ENCODE data around the gene ZNF385B.

Gene ZNF385B

DNA sequence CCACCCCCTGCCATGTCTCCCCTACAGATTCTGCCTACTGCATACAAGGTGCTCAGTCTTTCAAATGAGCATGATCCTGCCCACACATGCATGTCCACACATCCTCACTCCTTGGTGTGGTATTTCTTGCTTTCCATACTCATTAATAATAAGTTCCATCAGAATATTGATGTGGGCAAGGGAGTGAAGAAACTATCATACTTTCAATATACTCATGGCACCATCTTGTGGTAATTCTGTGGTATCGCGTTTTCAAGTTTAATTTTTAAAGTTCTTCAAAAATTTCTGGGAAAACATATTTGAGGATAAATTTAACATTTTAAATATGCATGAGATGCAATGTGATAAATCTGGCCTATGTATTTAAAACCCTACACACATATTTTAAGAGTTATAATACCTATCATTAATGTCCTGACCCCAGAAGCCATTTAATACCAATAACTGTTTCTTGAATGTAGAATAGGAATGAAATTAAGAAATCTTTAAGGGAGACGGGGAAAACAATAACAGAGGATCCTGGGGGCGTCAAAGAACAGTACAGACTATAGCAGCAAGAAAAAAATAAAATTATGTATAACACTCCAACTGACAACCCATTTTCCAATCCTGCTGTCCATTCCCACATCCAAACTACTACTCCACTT, 110.1 kb downstream of the ZNF385B start:
- DNase-seq (ENCODE audit: low read depth in 2 of 3, low spot score in 1 of 3) = no peak

DNA sequence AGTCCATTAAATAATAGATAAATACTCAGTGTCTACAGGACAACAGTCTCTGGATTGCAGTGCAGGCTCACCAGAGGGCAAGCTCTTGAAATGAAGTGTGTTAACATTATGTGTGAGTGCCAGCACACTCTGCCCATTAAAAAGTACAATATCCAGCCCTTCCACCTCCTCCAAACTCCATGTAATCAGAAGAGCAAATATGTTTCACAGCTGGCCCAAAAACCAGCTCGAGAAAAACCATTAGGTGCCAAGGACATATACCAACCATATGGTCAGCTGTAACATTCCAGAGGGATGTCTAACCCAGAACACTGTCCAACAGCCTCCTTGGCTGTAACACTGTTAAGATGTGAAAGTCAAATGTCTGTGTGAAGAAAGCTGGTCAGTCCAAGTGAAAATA, 112.2 kb downstream of the ZNF385B start:
- no peak for DNase-seq (ENCODE audit: low read depth in 2 of 3, low spot score in 1 of 3)

DNA sequence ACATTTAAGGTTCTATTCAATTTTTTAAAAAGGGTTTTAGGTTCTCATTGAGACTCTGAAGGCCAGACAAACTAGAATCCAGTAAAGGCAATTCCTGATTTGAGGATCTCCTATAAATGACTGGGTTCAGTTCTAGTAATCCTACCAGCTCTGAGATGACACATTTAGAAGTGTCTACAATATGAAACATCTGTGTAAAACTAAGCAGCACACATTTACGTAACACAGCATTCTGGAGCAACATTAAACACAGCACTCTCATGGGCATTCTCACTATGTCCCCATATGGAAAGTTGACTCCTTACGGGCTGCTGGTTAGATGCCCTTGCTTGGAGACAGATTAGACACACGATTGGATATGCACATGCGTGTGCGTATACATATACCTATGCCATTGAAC, 114.4 kb downstream of the ZNF385B start:
- DNase-seq (ENCODE audit: low read depth in 2 of 3, low spot score in 1 of 3) = no peak

DNA sequence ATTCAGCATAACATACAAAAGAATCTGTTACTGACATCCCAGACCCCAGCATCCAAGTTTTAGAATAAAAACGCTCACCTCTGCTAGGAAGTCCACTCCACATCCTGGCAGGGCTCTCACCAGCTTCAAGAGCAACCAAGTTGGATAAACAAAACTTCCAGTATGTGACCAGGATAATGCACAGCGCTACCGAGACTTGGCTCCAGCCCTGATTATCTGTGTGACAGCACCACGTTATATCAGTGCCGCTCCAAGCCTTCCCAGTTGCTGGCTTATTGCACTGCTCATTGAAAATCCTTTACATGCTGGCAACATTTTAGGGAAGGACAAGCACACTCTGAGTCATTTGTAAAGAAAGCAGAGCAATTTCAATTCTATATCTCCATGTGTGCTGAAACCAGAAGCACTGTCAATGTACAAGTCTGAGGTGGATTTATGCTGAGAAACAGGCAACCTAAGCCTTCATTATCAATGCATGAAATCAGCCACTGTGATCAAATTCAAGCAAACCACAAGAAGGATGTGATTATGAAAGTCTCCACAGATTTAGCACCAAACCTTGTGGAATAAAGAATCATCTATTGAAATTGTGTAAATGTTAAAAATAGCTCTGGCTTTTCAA, 115.7 kb downstream of the ZNF385B start:
- no peak for DNase-seq (ENCODE audit: low read depth in 2 of 3, low spot score in 1 of 3)

DNA sequence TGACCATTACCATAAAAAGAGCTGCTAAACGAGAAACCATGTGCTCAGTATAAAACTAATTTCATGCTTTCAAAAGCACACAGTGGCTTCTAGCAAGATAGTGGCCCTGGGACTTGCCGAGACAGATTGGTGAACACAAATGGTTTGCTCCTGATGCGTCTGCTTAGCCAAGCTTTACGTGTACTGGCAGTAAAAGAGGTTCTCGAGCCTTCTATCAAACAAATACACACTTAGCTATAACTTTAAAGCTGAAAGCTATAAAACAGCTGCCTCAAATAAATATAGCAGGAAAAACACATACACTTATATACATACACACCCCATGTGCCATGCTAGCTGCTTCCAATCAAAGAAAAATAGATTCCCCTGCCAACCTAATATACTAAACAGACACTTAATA, 117.0 kb downstream of the ZNF385B start:
- DNase-seq (ENCODE audit: low read depth in 2 of 3, low spot score in 1 of 3) = no peak

DNA sequence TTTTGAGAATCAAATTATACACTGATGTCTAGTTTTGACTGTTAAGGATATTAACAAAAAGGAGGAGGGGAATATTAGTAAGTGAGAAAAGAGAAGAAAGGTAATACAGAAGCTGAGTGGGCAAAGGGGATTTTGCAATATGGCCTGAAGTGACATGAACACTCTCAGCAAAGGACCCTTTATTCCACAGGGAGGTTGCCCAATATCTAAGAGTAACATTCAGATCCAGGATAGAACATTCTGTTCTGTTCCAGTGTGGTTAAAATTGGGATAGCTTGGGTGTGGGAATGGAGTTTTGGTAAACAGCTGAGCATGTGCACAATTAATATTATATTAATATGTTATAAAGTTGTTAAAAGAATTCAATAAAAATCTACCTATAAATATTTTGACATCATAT, 120.1 kb downstream of the ZNF385B start:
- DNase-seq (ENCODE audit: low read depth in 2 of 3, low spot score in 1 of 3) = no peak

DNA sequence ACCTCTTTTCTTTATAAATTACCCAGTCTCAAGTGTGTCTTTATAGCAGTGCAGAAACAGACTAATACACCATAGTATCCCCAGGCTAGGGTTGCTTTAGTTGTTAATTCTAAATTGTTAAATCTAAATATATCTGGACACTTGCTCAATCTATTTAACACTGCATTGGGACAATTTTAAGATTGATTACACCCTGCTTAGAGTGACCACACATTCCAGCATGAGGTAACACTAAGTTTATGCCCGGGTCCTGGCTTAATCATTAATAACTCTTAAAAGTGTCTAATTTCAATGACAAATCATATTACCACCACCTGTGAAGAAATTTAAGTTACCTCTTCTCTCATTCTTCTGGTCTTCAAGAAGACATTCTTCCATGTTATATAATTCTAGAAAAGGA, 131.4 kb downstream of the ZNF385B start:
- DNase-seq (ENCODE audit: low read depth in 2 of 3, low spot score in 1 of 3) = no peak

DNA sequence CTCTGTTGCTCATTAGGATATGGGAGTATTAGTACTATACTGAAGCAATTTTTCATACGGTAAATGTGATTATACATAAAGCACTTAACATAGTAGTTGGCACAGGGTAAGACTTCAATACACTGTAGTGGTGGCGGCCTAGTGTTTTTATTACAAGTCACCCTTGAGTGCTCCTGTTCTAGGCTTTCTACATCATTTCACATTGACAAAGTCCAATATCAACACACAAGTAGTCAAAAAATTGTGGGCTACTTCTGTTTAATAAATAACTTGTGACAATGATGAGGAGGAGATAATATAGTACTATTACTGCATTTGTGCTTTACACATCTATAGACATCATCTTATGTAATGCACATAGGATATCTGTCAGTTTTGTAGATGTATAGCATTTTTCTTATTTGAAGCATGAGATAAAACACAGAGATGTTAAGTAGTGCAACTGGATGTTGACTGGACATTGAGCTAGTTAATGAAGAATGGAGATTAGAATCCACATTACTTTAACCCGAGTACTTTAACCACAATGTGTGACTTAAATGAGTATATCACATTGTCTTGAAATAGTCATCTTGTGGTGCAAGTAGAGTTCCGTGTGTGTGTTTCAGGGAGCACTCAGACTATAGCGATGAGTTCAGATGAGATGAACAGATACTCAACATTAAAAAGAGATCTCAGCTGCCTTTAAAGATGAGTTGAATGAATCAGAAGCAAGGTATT, 134.8 kb downstream of the ZNF385B start:
- DNase-seq (ENCODE audit: low read depth in 2 of 3, low spot score in 1 of 3) = no peak

DNA sequence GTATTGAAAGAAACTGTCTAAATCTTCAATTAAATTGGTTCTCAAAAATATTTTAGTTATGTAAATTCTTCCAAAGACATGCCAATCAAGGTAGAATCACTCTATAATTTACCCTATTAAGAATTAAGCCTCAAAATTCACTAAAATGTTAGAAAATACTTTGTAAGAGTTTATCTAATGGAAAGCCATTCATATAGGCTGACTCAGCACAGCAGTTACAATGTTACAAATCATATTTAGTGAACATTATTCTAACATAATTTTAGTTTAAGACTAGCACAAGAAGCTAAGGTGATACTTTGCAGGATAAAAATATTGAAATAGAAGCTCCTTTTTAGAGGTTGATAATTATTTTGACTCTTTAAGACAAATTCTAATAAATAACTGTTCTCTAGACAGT, 137.0 kb downstream of the ZNF385B start:
- no peak for DNase-seq (ENCODE audit: low read depth in 2 of 3, low spot score in 1 of 3)

DNA sequence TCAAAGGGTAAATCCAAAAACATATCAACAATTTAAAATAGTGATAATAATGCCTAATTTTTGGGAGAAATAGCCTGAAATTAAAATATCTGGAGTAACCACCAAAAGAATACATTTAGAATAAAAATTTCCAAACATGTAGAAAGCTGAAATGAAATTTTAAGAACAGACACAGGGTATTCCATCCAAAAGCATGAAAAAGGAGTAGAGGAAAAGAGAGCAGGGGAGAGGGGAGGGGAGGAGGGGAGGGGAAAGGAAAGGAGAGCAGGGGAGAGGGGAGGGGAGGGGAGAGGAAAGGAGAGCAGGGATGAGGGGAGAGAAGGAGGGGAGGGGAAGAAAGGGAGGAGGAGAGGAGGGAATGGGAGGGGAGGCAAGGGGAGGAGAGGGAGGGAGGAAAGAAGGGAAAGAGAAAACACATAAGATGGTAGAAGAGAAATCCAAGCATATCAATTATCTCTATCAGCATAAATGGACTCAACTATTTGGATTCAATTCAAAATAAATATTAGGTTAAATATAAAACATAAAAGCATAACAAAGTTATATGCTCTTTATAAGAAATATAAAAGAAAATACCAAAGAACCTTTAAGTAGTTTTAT, 141.1 kb downstream of the ZNF385B start:
- no peak for DNase-seq (ENCODE audit: low read depth in 2 of 3, low spot score in 1 of 3)

DNA sequence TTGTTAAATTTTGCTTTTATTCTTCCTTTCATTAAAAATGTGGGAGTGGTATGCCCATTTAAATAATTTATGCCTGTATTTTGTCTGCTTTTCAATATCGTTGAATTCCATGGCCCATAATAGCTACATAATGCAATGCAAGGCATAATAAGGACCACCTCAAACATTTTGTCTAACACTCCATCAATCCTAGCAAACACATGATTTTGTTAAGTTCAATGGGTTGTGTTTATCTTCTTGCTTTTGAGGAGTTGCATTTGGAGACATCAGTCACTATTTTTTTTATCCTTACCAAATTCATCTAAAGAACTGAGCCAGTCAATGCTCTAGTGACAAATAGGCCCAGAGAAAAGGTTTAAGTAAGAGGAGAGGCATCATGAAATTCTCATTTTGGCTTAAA, 145.5 kb downstream of the ZNF385B start:
- no peak for DNase-seq (ENCODE audit: low read depth in 2 of 3, low spot score in 1 of 3)

DNA sequence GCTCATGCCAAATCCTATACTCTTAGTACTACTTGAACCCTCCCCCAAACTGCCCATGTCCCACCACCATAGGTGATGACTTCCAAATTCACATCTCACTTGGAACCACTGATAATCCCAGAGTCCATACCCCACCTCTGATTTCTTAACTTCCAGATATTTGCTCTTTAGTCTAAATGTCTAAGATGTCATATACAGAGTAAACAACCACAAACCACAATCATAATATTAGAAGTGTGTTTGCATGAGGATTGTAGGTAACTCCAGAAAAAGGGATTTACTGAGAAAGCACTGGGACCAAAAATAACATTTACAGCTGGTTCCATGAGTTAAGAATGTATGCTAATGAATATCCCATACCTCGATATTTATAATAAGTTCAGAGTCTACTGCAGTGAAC, 146.2 kb downstream of the ZNF385B start:
- no peak for DNase-seq (ENCODE audit: low read depth in 2 of 3, low spot score in 1 of 3)

DNA sequence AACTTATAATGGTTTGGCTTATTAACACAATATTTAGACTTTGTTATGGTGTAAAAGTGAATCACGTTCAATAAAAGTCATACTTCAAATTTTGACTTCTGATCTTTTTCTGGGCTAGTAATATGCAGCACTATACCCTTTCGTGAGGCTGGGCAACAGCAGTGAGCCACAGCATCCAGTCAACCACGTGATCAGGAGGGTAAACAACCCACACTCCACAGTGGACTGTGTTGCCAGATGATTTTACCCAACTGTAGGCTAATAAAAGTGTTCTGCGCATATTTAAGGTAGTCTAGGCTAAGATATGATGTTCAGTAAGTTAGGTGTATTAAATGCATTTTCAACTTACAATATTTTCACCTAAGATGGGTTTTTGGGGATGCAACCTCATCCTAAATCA, 148.6 kb downstream of the ZNF385B start:
- DNase-seq (ENCODE audit: low read depth in 2 of 3, low spot score in 1 of 3) = no peak

DNA sequence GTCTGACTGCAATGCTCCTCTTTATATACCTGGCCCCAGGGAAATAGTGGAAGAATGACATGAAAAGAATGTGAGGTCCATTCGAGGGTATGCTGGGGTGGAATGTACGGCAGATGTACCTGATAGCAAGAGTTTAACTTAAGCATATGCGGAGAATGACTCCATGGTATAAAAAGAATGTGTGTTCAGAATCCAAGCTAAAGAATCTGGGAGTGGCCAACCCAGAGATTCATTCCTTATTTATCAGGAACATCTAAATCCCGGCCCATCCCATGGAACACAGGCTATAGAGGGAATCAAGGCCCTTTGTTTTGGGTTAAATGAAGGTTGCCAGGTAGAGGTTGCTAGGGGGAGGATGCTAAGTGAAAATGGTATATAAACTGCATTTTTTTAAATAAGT, 150.0 kb downstream of the ZNF385B start:
- DNase-seq (ENCODE audit: low read depth in 2 of 3, low spot score in 1 of 3) = no peak

DNA sequence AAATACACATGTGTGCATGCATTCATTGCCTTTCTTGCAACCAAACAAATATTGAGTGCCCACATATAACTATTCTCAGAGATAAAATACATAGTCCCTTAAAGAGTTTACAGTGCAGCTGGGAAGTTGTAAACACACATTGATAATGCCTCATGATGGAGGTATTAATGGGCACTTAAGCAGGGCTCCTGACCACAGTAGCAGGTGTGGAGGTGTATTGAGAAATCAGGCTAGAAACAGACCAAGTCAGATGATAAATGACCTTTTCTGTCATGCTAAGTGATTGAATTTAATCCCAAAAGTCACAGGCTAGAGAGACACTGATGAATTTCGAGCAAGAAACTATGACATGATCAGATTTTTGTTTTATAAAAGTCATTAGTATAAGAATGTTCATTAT, 157.7 kb downstream of the ZNF385B start:
- DNase-seq (ENCODE audit: low read depth in 2 of 3, low spot score in 1 of 3) = no peak

DNA sequence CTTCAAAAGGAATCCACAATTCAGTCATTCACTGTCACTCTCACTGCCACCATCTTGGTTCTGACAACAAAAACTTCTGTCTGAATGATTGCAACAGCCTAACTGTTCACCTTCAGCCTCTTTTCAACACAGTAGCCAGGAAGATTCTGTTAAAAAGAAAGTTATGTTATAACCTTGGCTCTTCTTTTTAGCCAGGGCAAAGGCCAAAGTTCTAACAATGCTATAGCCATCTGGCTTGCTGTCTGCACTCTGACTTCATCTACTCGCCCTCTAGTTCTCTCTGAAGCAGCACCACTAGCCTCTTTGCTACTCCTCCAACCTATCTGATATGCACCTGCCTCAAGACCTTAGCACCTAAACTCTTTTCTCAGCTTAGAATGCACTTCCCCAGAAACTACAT, 158.5 kb downstream of the ZNF385B start:
- no peak for DNase-seq (ENCODE audit: low read depth in 2 of 3, low spot score in 1 of 3)

DNA sequence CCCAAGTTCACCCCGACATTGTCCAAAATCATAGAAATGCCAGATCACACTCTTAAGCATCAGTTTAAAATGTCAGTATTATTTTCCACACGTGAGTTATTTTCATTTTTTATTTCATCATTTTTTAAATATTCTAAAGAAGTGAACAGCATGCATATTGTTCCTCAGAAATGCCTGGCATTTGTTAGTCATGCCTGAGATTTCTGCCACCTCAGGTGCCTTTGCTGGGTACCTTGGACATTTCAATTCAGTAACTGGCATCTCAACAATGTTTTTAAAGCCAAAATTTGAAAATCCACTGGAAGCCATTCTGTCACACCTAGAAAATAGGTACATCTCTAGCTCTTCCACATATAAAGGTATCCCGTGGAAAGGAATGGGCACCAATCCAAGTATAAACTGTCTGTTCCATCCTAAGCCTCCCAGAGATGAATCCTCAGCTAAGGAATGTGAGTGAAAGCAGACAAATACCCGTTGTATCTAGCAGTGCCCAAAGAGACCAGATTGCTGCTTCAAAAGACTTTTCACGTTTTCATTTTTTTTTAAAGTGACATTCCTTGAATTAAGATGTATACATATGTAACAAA, 159.8 kb downstream of the ZNF385B start:
- no peak for DNase-seq (ENCODE audit: low read depth in 2 of 3, low spot score in 1 of 3)

DNA sequence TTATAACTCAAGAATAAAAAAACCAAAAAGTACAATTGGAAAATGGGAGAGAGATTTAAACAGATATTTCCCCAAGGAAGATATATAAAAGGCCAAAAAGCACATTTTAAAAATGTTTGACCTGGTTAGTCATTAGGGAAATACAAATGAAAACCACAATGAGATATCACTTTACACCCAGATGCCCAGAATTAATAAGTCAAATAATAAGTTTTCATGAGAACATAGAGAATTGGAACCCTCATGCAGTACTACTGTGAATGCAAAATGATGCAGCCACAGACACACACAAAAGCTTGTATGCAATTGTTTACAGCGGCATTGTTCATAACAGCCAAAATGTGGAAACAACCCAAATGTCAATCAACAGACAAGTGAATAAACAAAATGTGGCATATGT, 165.9 kb downstream of the ZNF385B start:
- no peak for DNase-seq (ENCODE audit: low read depth in 2 of 3, low spot score in 1 of 3)

DNA sequence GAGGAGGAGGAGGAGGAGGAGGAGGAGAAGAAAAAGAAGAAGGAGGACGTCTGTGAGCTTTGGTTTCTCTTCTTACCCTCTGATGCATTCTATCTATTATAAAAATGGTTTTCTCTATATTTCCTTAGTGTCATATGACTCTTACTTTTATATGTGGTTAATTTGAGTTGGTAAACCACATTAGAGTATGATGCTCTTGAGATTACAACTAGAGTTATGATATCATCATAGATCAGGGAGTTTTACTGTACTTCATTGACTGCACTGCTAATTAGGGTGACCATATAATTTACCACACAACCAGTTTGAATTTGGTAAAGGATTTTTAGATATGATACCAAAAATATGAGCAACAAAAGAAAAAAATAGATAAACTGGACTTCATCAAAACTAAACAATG, 166.4 kb downstream of the ZNF385B start:
- DNase-seq (ENCODE audit: low read depth in 2 of 3, low spot score in 1 of 3) = no peak

DNA sequence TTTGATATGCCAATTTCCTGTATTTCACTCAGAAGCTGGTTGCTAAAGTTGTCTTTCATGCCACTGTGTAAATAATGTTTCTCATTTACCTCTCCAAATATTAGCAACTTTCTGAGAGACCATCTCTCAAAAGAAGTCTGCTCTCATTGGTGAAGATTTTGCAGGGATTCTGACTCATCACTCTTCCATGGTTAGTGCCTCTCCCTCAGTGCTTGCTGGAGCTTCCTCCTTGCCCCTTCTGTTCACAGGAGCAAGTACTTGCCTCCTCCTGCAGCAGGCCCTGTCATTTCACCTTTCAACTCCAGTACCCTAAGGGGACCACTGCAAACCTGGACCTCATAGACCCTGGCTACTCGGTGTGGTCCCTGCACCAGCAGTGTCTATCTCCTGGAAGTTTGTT, 168.8 kb downstream of the ZNF385B start:
- no peak for DNase-seq (ENCODE audit: low read depth in 2 of 3, low spot score in 1 of 3)

DNA sequence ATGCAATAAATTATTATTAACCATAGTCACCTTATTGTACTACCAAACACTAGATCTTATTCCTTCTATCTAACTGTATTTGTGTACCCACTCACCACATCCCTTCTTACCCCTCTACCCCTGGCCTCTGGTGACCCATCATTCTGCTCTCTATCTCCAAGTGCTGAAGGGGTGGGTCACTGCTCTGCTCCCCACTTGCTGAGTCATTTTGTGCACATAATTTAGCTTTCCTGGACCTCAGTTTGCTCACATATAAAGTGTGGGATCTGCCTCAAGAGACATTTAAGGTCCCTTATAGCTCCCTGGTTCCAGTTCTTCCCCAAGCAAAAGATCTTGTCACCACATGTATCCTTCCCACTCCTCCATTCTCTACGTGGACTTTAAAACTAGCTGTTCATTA, 169.4 kb downstream of the ZNF385B start:
- DNase-seq (ENCODE audit: low read depth in 2 of 3, low spot score in 1 of 3) = no peak

DNA sequence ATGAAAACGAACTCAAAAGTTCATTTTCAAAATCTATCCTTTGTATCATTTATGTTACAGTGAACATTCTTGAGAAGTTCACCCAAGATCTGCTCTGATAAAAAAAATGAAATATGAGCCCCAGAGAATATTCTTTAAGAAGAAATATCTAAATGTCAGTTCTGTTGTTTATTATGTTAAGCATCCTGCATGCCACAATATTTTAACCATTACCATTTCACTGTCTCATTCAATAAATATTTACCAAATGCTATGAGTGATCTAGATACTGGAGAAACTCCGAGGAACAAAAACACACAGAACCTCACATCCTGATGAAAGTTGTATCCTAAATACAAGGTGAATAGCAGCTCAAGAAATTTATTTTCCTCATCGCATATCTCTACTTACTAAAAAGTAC, 170.2 kb downstream of the ZNF385B start:
- DNase-seq (ENCODE audit: low read depth in 2 of 3, low spot score in 1 of 3) = no peak
